Sigmoid colon (tissue), 7 donors: ENCODE measurements around the gene GAL3ST1. TPM values are rescaled to one million over a fixed set of nuclear protein-coding genes. Genes with fewer than 3 reads are reported as not detected.

Source experiments
- DNase-seq: peaks from one replicate; pipeline ENCODE4 v3.0.0-alpha.2; 2019
- H3K27ac ChIP-seq, 4 donors: fragments of 200-600 bp; sonication (generic); one replicate each; pipeline ENCODE4 v1.5.1; 2016 to 2019; ENCODE audit warnings: mild to moderate bottlenecking in 1 of 4
- H3K27me3 ChIP-seq, 3 donors: fragments of 200-600 bp; sonication (generic); one replicate each; pipeline ENCODE4 v1.5.1; 2019; ENCODE audit warnings: mild to moderate bottlenecking in 1 of 3
- H3K36me3 ChIP-seq, 4 donors: fragments of 200-600 bp; sonication (generic); one replicate each; pipeline ENCODE4 v1.5.1; 2016 to 2019
- H3K4me1 ChIP-seq, 4 donors: fragments of 200-600 bp; sonication (generic); one replicate each; pipeline ENCODE4 v1.5.1; 2017 to 2019
- H3K4me3 ChIP-seq, 4 donors: fragments of 200-600 bp; sonication (generic); one replicate each; pipeline ENCODE4 v1.5.1; 2017 to 2019; ENCODE audit warnings: mild to moderate bottlenecking in 2 of 4, moderate library complexity in 1 of 4
- H3K9me3 ChIP-seq, 4 donors: fragments of 200-600 bp in 3 of 4; sonication (generic) in 3 of 4; one replicate each; pipeline versions ENCODE4 v1.5.1 to v1.6.1; 2013 to 2019
- CTCF ChIP-seq, 4 experiments: fragments of 450-650 bp in 3 of 4; fragments of 200-600 bp in 1 of 4; IDR thresholded peaks; one replicate each; pipeline ENCODE4 v1.5.1; 2016 to 2019; ENCODE audit warnings: antibody characterized with exemption in 4 of 4, mild to moderate bottlenecking in 3 of 4, moderate library complexity in 2 of 4
- EP300 ChIP-seq, 4 donors: sonication (generic); formaldehyde crosslinking; IDR thresholded peaks; one replicate each; pipeline ENCODE4 v1.6.1; 2017; ENCODE audit warnings: antibody characterized with exemption in 4 of 4
- POLR2A ChIP-seq, 2 donors: fragments of 450-650 bp; IDR thresholded peaks; one replicate each; pipeline ENCODE4 v1.6.1; 2016; ENCODE audit warnings: antibody characterized with exemption in 2 of 2, mild to moderate bottlenecking in 2 of 2, moderate library complexity in 2 of 2
- POLR2AphosphoS5 ChIP-seq, 4 donors: sonication (generic); formaldehyde crosslinking; IDR thresholded peaks; one replicate each; pipeline ENCODE4 v1.6.1; 2017; ENCODE audit warnings: antibody characterized with exemption in 4 of 4
- WGBS, 2 donors: extraction: QIAGEN DNeasy Blood & Tissue Kit; methylation state at CpG; one replicate each; pipeline ENCODE4 v1.1.7; 2013; 5-methylcytosine and 5-hydroxymethylcytosine counted together
- intact Hi-C: fragments of 100-400 bp; cut with DNase I; formaldehyde crosslinking; loops from one replicate; pipeline ENCODE4 v1.15.1; 2023
- polyA plus RNA-seq, 3 donors: library from polyadenylated mRNA; stranded (reverse); fragments of 200-250 nt; gene quantifications; one replicate each; pipeline ENCODE4 v1.2.3, GENCODE V29; 2013
- total RNA-seq, 4 donors: library from RNA; depleted of rRNA; stranded (reverse); fragments of >200 nt; gene quantifications; one replicate each; pipeline ENCODE4 v1.1.0, GENCODE V29; 2016
- donor health status: healthy with polysubstance abuse.
- donor health status: Bipolar disorder and iron deficiency.
- donor health status: healthy.

Gene GAL3ST1
- total and polyA plus RNA-seq, 7 donors, result 0.68 to 10.2 (median 2.8) TPM

- no peak for TF ChIP-seq EP300 (IDR thresholded peaks at IDR 0.05)
- peak in 1 of 2 donors; percentile 15 for TF ChIP-seq POLR2A (IDR thresholded peaks at IDR 0.05)
- peak; percentile 34 to 78 (median 52) for TF ChIP-seq POLR2AphosphoS5 (IDR thresholded peaks at IDR 0.05)
- TF ChIP-seq CTCF (IDR thresholded peaks at IDR 0.05), result no peak
- H3K4me1 ChIP-seq, result peaks cover 0 to 50% (median 41%) of the 10 kb centered on the region in 4 donors
- H3K27ac ChIP-seq, result peak overlapping the region; percentile 63 to 88 (median 82)
- peaks cover 0 to 34% (median 8%) of the 10 kb centered on the region in 4 donors for H3K36me3 ChIP-seq
- peak overlapping the region in 1 of 4 donors; percentile 67 for H3K4me3 ChIP-seq
- no peaks in the 10 kb centered on the region for H3K27me3 ChIP-seq
- intact Hi-C loops, result loop anchor here (10.0 kb wide), 1 partner anchor 185 kb away; the partner anchor contains the start of gene MTFP1
- no peaks in the 10 kb centered on the region for H3K9me3 ChIP-seq
- 45 to 49% methylated on average over 17 of the region's 17 CpGs for WGBS, 2 donors
- peak; percentile 87 for DNase-seq
Observed at GRCh38 chr22:30609260-30610185, 35.1 kb upstream of the GAL3ST1 start.

GRCh38 chr22:30607939-30608338 is 33.5 kb upstream of the GAL3ST1 start:
- peak overlapping the region; percentile 63 to 88 (median 82) for H3K27ac ChIP-seq

GRCh38 chr22:30607300-30607930 is 33.0 kb upstream of the GAL3ST1 start:
- Histone ChIP-seq H3K9me3 (no peaks in the 10 kb centered on the region), H3K27ac (peak overlapping the region; percentile 63 to 88 (median 82)), H3K4me3 (peak overlapping the region; percentile 44 to 67 (median 58)), H3K4me1 (peaks cover 0 to 50% (median 41%) of the 10 kb centered on the region in 4 donors), H3K27me3 (no peaks in the 10 kb centered on the region), H3K36me3 (peaks cover 0 to 14% (median 3%) of the 10 kb centered on the region in 4 donors)
- intact Hi-C loops, result loop anchor here (2.0 to 10.0 kb wide), 2 partner anchors 27 to 183 kb away; partner anchors contain the start of genes MTFP1 and SLC35E4
- WGBS, 2 donors, result 77 to 81% methylated on average over 7 of the region's 7 CpGs
- DNase-seq, result no peak
- no peak for TF ChIP-seq EP300 (IDR thresholded peaks at IDR 0.05)
- TF ChIP-seq POLR2AphosphoS5 (IDR thresholded peaks at IDR 0.05), result no peak
- no peak for TF ChIP-seq CTCF (IDR thresholded peaks at IDR 0.05)
- no peak for TF ChIP-seq POLR2A (IDR thresholded peaks at IDR 0.05)

More at GRCh38 chr22:30607939-30608338, 33.5 kb upstream of the GAL3ST1 start:
- no peaks in the 10 kb centered on the region for H3K9me3 ChIP-seq
- no peak for DNase-seq
- intact Hi-C loops, result loop anchor here (2.0 to 10.0 kb wide), 2 partner anchors 27 to 183 kb away; partner anchors contain the start of genes MTFP1 and SLC35E4
- H3K4me1 ChIP-seq, result peaks cover 0 to 50% (median 41%) of the 10 kb centered on the region in 4 donors
- no peaks in the 10 kb centered on the region for H3K27me3 ChIP-seq
- H3K36me3 ChIP-seq, result peaks cover 0 to 19% (median 3%) of the 10 kb centered on the region in 4 donors
- H3K4me3 ChIP-seq, result peak overlapping the region in 2 of 4 donors; percentile 52 to 67
- WGBS, 2 donors, result 72 to 84% methylated on average over 7 of the region's 7 CpGs
- TF ChIP-seq POLR2A (IDR thresholded peaks at IDR 0.05), result no peak
- no peak for TF ChIP-seq POLR2AphosphoS5 (IDR thresholded peaks at IDR 0.05)
- no peak for TF ChIP-seq EP300 (IDR thresholded peaks at IDR 0.05)
- no peak for TF ChIP-seq CTCF (IDR thresholded peaks at IDR 0.05)

GRCh38 chr22:30606455-30607299 is 32.2 kb upstream of the GAL3ST1 start, which contains the start of gene TCN2:
Gene TCN2 (plus strand): TSS chr22:30607174. CDS start chr22:30607332, 158 bp downstream.
- Histone ChIP-seq H3K4me1 (peaks cover 0 to 50% (median 41%) of the 10 kb centered on the region in 4 donors), H3K27ac (peak within 1 kb of the TSS; percentile 63 to 88 (median 82)), H3K36me3 (peaks cover 0 to 11% (median 3%) of the 10 kb centered on the region in 4 donors), H3K9me3 (no peaks in the 10 kb centered on the region), H3K4me3 (peak within 1 kb of the TSS; percentile 44 to 67 (median 58)), H3K27me3 (no peaks in the 10 kb centered on the region)
- intact Hi-C loops, result loop anchor here (2.0 to 10.0 kb wide), 2 partner anchors 28 to 182 kb away; partner anchors contain the start of genes MTFP1 and SLC35E4
- peak; percentile 88 for DNase-seq
- WGBS, 2 donors, result 1 to 2% methylated on average over 24 of the region's 24 CpGs
- no peak for TF ChIP-seq EP300 (IDR thresholded peaks at IDR 0.05)
- peak in 3 of 4 donors; percentile 28 to 59 (median 49) for TF ChIP-seq POLR2AphosphoS5 (IDR thresholded peaks at IDR 0.05)
- no peak for TF ChIP-seq CTCF (IDR thresholded peaks at IDR 0.05)
- peak in 1 of 2 donors; percentile 37 for TF ChIP-seq POLR2A (IDR thresholded peaks at IDR 0.05)
